ENCODE results near the gene AGRN.

DNA sequence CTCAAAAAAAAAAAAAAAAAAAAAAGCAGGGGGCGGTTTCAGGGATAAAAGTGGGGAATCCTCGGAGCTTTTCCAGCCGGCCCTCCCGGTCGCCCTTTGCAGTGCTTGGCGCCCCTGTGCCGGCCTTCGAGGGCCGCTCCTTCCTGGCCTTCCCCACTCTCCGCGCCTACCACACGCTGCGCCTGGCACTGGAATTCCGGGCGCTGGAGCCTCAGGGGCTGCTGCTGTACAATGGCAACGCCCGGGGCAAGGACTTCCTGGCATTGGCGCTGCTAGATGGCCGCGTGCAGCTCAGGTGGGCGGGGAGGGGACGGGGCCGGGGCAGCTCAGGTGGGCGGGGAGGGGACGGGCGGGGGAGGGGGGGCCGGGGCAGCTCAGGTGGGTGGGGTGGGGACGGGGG is 28.8 kb downstream of the AGRN start:
- TF ChIP-seq, protein P1, sequence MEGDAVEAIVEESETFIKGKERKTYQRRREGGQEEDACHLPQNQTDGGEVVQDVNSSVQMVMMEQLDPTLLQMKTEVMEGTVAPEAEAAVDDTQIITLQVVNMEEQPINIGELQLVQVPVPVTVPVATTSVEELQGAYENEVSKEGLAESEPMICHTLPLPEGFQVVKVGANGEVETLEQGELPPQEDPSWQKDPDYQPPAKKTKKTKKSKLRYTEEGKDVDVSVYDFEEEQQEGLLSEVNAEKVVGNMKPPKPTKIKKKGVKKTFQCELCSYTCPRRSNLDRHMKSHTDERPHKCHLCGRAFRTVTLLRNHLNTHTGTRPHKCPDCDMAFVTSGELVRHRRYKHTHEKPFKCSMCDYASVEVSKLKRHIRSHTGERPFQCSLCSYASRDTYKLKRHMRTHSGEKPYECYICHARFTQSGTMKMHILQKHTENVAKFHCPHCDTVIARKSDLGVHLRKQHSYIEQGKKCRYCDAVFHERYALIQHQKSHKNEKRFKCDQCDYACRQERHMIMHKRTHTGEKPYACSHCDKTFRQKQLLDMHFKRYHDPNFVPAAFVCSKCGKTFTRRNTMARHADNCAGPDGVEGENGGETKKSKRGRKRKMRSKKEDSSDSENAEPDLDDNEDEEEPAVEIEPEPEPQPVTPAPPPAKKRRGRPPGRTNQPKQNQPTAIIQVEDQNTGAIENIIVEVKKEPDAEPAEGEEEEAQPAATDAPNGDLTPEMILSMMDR (IDR thresholded peaks at IDR 0.05; ENCODE audit: low read depth, low read length): no peak
- TF ChIP-seq, protein P2, sequence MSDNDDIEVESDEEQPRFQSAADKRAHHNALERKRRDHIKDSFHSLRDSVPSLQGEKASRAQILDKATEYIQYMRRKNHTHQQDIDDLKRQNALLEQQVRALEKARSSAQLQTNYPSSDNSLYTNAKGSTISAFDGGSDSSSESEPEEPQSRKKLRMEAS (IDR thresholded peaks at IDR 0.05; ENCODE audit: low read depth, low read length): no peak
- TF ChIP-seq POLR2A (IDR thresholded peaks at IDR 0.05; ENCODE audit: extremely low read depth, insufficient read length) (no peak), MYC (IDR thresholded peaks at IDR 0.05; ENCODE audit: low read depth, low read length) (no peak)
